ENCODE measurements around the gene ZNF587B. TPM values are rescaled to one million over a fixed set of nuclear protein-coding genes. Genes with fewer than 3 reads are reported as not detected.
A peak's percentile ranks its signal among the peaks of the same experiment; 100 is the strongest.

ZNF587B gene
- total RNA-seq (2013; cell fraction: nucleolus; rRNA removed), result 93.7 and 97.3 TPM in 2 replicates
- total RNA-seq (2014; rRNA removed) (25.6 and 26.0 TPM in 2 replicates), total RNA-seq (2014; rRNA removed; fragmentation: Illumina TruSeq; extraction: Trizol) (33.3 and 33.9 TPM in 2 replicates), total RNA-seq (2021) (22.5 and 24.7 TPM in 2 replicates), polyA plus RNA-seq (2011; rRNA removed) (15.9 and 19.5 TPM in 2 replicates), polyA plus RNA-seq (2014; fragmentation: Illumina TruSeq; extraction: Trizol) (13.1 and 13.3 TPM in 2 replicates), polyA plus RNA-seq (2014; fragmentation: Nextera tagmentation; extraction: Ambion mirVana) (1 to 10 TPM; 4.1 to 5.5 TPM), polyA plus RNA-seq (2014; rRNA removed) (10.7 and 12.7 TPM in 2 replicates), polyA plus RNA-seq (2016; fragmentation: Nextera tagmentation; extraction: Ambion mirVana) (10 to 100 TPM; 14.5 to 17.7 TPM), polyA minus RNA-seq (2011; rRNA and poly(A)+ RNA removed) (31.2 and 38.5 TPM in 2 replicates), Bru-seq, nascent RNA (percentile 90 among the genes with signal in this experiment), BruChase-seq, experiment 1, labeled RNA remaining after a 6-hour chase (percentile 97 among the genes with signal in this experiment), BruChase-seq, experiment 2, labeled RNA remaining after a 2-hour chase (percentile 99 among the genes with signal in this experiment)
- polyA plus RNA-seq (2011; ENCODE audit: low read depth), result 23.9 TPM
- 8.5 and 8.9 TPM in 2 replicates for polyA plus RNA-seq (2011; cell fraction: cytosol; rRNA removed)
- 15.5 and 18.9 TPM in 2 replicates for polyA plus RNA-seq (2011; cell fraction: nucleus; rRNA removed)
- 9.5 and 20.1 TPM in 2 replicates for polyA plus RNA-seq (2012)
- 14.4 and 15.3 TPM in 2 replicates for polyA minus RNA-seq (2011; cell fraction: cytosol; rRNA and poly(A)+ RNA removed)
- 9.1 and 16.3 TPM in 2 replicates for polyA minus RNA-seq (2011; cell fraction: nucleus; rRNA and poly(A)+ RNA removed)
- long read RNA-seq, experiment 1, partial matches to known transcripts, result 0 of 8 reads
- long read RNA-seq, experiment 1, other reads (novel, unspliced or antisense), result 8 of 8 reads
- long read RNA-seq, experiment 2, transcript ZNF587B-202 (4 exons, 1,670 nt), result major isoform, 6 of 10 reads
- long read RNA-seq, experiment 2, partial matches to known transcripts, result 0 of 10 reads
- long read RNA-seq, experiment 2, other reads (novel, unspliced or antisense), result 4 of 10 reads

DNA sequence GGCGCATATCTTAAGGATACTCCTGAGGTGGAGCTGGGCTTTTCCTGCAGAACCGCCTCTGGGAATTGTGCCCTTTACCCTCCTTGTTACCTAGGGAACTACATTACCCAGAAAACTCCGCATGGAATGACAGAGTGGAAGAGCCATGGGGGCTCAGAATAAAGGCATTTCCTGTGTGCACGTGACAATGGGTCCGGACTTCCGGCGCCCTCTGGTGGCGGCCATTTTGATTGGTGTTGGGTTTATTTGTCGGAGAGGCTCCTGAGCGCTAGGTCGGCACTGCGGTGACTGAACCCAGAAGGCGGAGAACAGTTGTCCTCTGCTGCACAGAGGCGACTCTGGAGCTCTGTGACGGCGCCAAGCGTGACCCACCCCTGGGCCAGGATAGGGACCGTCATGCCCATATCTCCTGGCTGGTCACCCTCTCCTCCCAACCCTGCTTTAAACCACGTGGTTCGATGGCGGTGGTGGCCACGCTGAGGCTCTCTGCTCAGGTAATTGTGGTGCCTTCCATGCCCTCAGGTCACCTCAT, at the start of gene ZNF587B:
TSS of gene ZNF587B (plus strand) at position 229 of the 532 bp plus-strand sequence. CDS start at position 459, 230 bp downstream.
- ChIA-PET RAD21 (ENCODE audit: unreplicated experiment) (no interaction called here), SMC1A (ENCODE audit: uncharacterized antibody, unreplicated experiment) (interaction anchor here (1.7 kb wide), 1 partner anchor 92 kb away, joined by 5 read pairs; no protein-coding TSS in a partner anchor), POLR2A (no interaction called here), CTCF (interaction anchor here (1.4 kb wide), 1 partner anchor 11 kb away, joined by 3 read pairs; no protein-coding TSS in a partner anchor)
- peak; percentile 61 for FAIRE-seq
- H3K27me3 ChIP-seq (replicated peaks in 1 of 2; ENCODE audit: control insufficient read depth in 2 of 2, insufficient read depth in 2 of 2, low read length in 1 of 2), result no peaks in the 10 kb centered on the region
- H3K79me2 ChIP-seq (ENCODE audit: control insufficient read depth, insufficient read depth, low read length), result peaks cover 14% of the 10 kb centered on the region
- H3K4me2 ChIP-seq (ENCODE audit: control insufficient read depth, insufficient read depth), result no peak within 1 kb of the TSS
- H3K4me1 ChIP-seq (ENCODE audit: control insufficient read depth, insufficient read depth, low read length), result no peaks in the 10 kb centered on the region
- no peak within 1 kb of the TSS for H3K9ac ChIP-seq (ENCODE audit: control insufficient read depth, insufficient read depth, low read length)
- H2AFZ ChIP-seq (ENCODE audit: control insufficient read depth, low read depth, low read length), result no peak within 1 kb of the TSS
- in situ Hi-C loops (cut with MboI), result no loop called here
- 77% methylated on average over 22 of the region's 22 CpGs for WGBS (ENCODE audit: insufficient coverage, insufficient replicate concordance, low lambda C conversion rate, missing lambda C conversion rate)
- peak; percentile 44 for ATAC-seq
- intact Hi-C loops (cut with micrococcal nuclease; ENCODE audit: unreplicated experiment), result no loop called here
- peaks cover 0 to 12% of the 10 kb centered on the region in 2 experiments; a peak in 3 of 4 replicates for H3K36me3 ChIP-seq (ENCODE audit: control insufficient read depth in 2 of 2, insufficient read depth in 2 of 2, low read length in 1 of 2)
- BruUV-seq (replicated peaks), result no TSS peak
- no peak within 1 kb of the TSS for H3K27ac ChIP-seq (ENCODE audit: control insufficient read depth, insufficient read depth)
- no peaks in the 10 kb centered on the region for H4K20me1 ChIP-seq (ENCODE audit: control insufficient read depth, insufficient read depth)
- no peak for DNase-seq (ENCODE audit: low read depth, low spot score)
- peaks cover 1% of the 10 kb centered on the region; the same call in 1 of the 3 replicates for H3K9me3 ChIP-seq (replicated peaks; ENCODE audit: control insufficient read depth, insufficient read depth, low read length)
- no peak within 1 kb of the TSS for H3K4me3 ChIP-seq
- TF ChIP-seq RBBP5 (conservative IDR thresholded peaks at IDR 0.05), result no peak
- TF ChIP-seq ZSCAN29 (IDR thresholded peaks at IDR 0.05), result no peak
- no peak for TF ChIP-seq JUND (IDR thresholded peaks at IDR 0.05; ENCODE audit: low read depth, low read length)
- peak; percentile 14 to 21 (median 18); a peak in 1 of 6 replicates for TF ChIP-seq CTCF (IDR thresholded peaks at IDR 0.05 in 2 of 3, conservative IDR thresholded peaks at IDR 0.05 in 1 of 3; ENCODE audit: control insufficient read depth in 2 of 3, extremely low read depth in 1 of 3, insufficient read depth in 1 of 3, low read depth in 3 of 3, low read length in 3 of 3)
- TF ChIP-seq SRF (IDR thresholded peaks at IDR 0.05; ENCODE audit: low read depth in 2 of 2, low read length in 2 of 2), result no peak
- TF ChIP-seq CHD2 (IDR thresholded peaks at IDR 0.05; ENCODE audit: borderline replicate concordance, low read depth, low read length), result no peak
- TF ChIP-seq RUNX3 (IDR thresholded peaks at IDR 0.05; ENCODE audit: low read length), result no peak
- TF ChIP-seq SMAD1 (IDR thresholded peaks at IDR 0.05; ENCODE audit: low read depth, partially characterized antibody), result no peak
- TF ChIP-seq CHD4 (IDR thresholded peaks at IDR 0.05), result no peak
- 0 out of 2 replicates have a peak, but pooled peaks have one; percentile 5 for TF ChIP-seq ELK1 (IDR thresholded peaks at IDR 0.05; ENCODE audit: low read depth, low read length)
- TF ChIP-seq CREM (IDR thresholded peaks at IDR 0.05; ENCODE audit: low read depth), result no peak
- no peak for TF ChIP-seq CHD1 (IDR thresholded peaks at IDR 0.05; ENCODE audit: low read depth, low read length)
- TF ChIP-seq ATF2 (IDR thresholded peaks at IDR 0.05; ENCODE audit: low read length), result no peak
- no peak for TF ChIP-seq BMI1 (IDR thresholded peaks at IDR 0.05; ENCODE audit: borderline replicate concordance)
- peak; percentile 68 to 73; a peak in 3 of 4 replicates for TF ChIP-seq BHLHE40 (IDR thresholded peaks at IDR 0.05; ENCODE audit: borderline replicate concordance in 1 of 2, low read depth in 2 of 2, low read length in 1 of 2)
- no peak for TF ChIP-seq NR2F1 (conservative IDR thresholded peaks at IDR 0.05)
- no peak for TF ChIP-seq BCL11A (IDR thresholded peaks at IDR 0.05; ENCODE audit: low read depth, low read length)

Data from GM12878 (cell line).